Upper lobe of left lung (tissue), 6 donors: ENCODE data around the gene ATP6AP2. TPM values are rescaled to one million over a fixed set of nuclear protein-coding genes. Genes with fewer than 3 reads are reported as not detected.

Experiments
- ATAC-seq, 2 donors: fragments of 200-7000 bp; cut with Tn5 transposase; one replicate each; pipeline ENCODE4 v1.9.1; 2022; ENCODE audit warnings: mild to moderate bottlenecking in 2 of 2, moderate library complexity in 2 of 2; ENCODE audit not compliant: low FRiP score in 2 of 2
- DNase-seq, 2 donors: peaks; one replicate each; pipeline ENCODE4 v3.0.0-alpha.2; 2019 to 2020
- H3K27ac ChIP-seq, 4 donors: fragments of 200-600 bp; sonication (generic); one replicate each; pipeline ENCODE4 v1.5.1; 2016 to 2019
- H3K27me3 ChIP-seq, 4 donors: fragments of 200-600 bp; sonication (generic); one replicate each; pipeline ENCODE4 v1.5.1; 2017 to 2019
- H3K36me3 ChIP-seq, 4 donors: fragments of 200-600 bp; sonication (generic); one replicate each; pipeline ENCODE4 v1.5.1; 2016 to 2019
- H3K4me1 ChIP-seq, 4 donors: fragments of 200-600 bp; sonication (generic); one replicate each; pipeline ENCODE4 v1.5.1; 2018 to 2019
- H3K4me3 ChIP-seq, 4 donors: fragments of 200-600 bp; sonication (generic); one replicate each; pipeline ENCODE4 v1.5.1; 2017 to 2019; ENCODE audit warnings: mild to moderate bottlenecking in 2 of 4, moderate library complexity in 1 of 4
- H3K9me3 ChIP-seq, 4 donors: fragments of 200-600 bp; sonication (generic); one replicate each; pipeline ENCODE4 v1.5.1; 2018 to 2019
- EP300 ChIP-seq, 4 donors: sonication (generic); formaldehyde crosslinking; IDR thresholded peaks; one replicate each; pipeline ENCODE4 v1.5.1; 2017; ENCODE audit warnings: antibody characterized with exemption in 4 of 4, control low read depth in 2 of 4
- POLR2A ChIP-seq, 4 donors: fragments of 450-650 bp; IDR thresholded peaks; one replicate each; pipeline ENCODE4 v1.5.1; 2016 to 2017; ENCODE audit warnings: antibody characterized with exemption in 4 of 4, mild to moderate bottlenecking in 2 of 4
- POLR2AphosphoS5 ChIP-seq, 2 donors: sonication (generic); formaldehyde crosslinking; IDR thresholded peaks; one replicate each; pipeline ENCODE4 v1.5.1; 2017; ENCODE audit warnings: antibody characterized with exemption in 2 of 2
- WGBS, 2 donors: methylation state at CpG; one replicate each; pipeline ENCODE4 v1.1.5; 2017 to 2018; 5-methylcytosine and 5-hydroxymethylcytosine counted together
- total RNA-seq, 6 donors: library from RNA; depleted of rRNA in 4 of 6; stranded (reverse); fragments of >200 nt in 4 of 6; gene quantifications; one replicate each; pipeline versions ENCODE4 v1.1.0 to v1.2.1, GENCODE V29; 2016 to 2021
- TF ChIP-seq, protein P1 (sequence below), 6 experiments: fragments of 450-650 bp in 4 of 6; fragments of 200-600 bp in 2 of 6; sonication (generic) in 2 of 6; IDR thresholded peaks; one replicate each; pipeline ENCODE4 v1.5.1; 2016 to 2019; ENCODE audit warnings: antibody characterized with exemption in 6 of 6
- donor health status: DM: no; HTN: no; CAD: no; lungs with moderate emphysema.
- donor health status: DM: no; HTN: yes; CAD: no; lungs with severe emphysema.

The ATP6AP2 gene
- total RNA-seq, 6 donors from 2014 or later, result 35.6 to 132 (median 98.4) TPM

GRCh38 chrX:40539214-40540142, 41.3 kb upstream of the ATP6AP2 start:
- 40 to 45% methylated on average over 9 to 20 of the region's 20 CpGs for WGBS, 2 donors
- TF ChIP-seq, protein P1, sequence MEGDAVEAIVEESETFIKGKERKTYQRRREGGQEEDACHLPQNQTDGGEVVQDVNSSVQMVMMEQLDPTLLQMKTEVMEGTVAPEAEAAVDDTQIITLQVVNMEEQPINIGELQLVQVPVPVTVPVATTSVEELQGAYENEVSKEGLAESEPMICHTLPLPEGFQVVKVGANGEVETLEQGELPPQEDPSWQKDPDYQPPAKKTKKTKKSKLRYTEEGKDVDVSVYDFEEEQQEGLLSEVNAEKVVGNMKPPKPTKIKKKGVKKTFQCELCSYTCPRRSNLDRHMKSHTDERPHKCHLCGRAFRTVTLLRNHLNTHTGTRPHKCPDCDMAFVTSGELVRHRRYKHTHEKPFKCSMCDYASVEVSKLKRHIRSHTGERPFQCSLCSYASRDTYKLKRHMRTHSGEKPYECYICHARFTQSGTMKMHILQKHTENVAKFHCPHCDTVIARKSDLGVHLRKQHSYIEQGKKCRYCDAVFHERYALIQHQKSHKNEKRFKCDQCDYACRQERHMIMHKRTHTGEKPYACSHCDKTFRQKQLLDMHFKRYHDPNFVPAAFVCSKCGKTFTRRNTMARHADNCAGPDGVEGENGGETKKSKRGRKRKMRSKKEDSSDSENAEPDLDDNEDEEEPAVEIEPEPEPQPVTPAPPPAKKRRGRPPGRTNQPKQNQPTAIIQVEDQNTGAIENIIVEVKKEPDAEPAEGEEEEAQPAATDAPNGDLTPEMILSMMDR (IDR thresholded peaks at IDR 0.05), result peak in 1 of 6 experiments; percentile 17
- TF ChIP-seq POLR2AphosphoS5 (IDR thresholded peaks at IDR 0.05) (no peak), EP300 (IDR thresholded peaks at IDR 0.05) (no peak), POLR2A (IDR thresholded peaks at IDR 0.05) (peak in 1 of 4 donors; percentile 10)
- peak overlapping the region in 1 of 4 donors; percentile 30 for H3K27ac ChIP-seq

GRCh38 chrX:40542208-40542607, 38.6 kb upstream of the ATP6AP2 start:
- Histone ChIP-seq H3K27me3 (no peaks in the 10 kb centered on the region), H3K4me1 (peaks cover 2 to 16% (median 6%) of the 10 kb centered on the region in 4 donors), H3K4me3 (no peak overlapping the region), H3K9me3 (no peaks in the 10 kb centered on the region), H3K36me3 (no peaks in the 10 kb centered on the region), H3K27ac (no peak overlapping the region)
- no peak for TF ChIP-seq EP300 (IDR thresholded peaks at IDR 0.05)
- TF ChIP-seq POLR2A (IDR thresholded peaks at IDR 0.05), result no peak
- no peak for TF ChIP-seq POLR2AphosphoS5 (IDR thresholded peaks at IDR 0.05)
- TF ChIP-seq, protein P1 (IDR thresholded peaks at IDR 0.05), result no peak
- ATAC-seq, result no peak
- WGBS, 2 donors, result 71 to 83% methylated on average over 1 to 10 of the region's 10 CpGs
- no peak for DNase-seq

More at GRCh38 chrX:40539214-40540142, 41.3 kb upstream of the ATP6AP2 start:
- no peaks in the 10 kb centered on the region for H3K36me3 ChIP-seq
- ATAC-seq (peak; percentile 83 to 87), DNase-seq (peak in 1 of 2 donors; percentile 79)
- peaks cover 2 to 15% (median 6%) of the 10 kb centered on the region in 4 donors for H3K4me1 ChIP-seq
- no peaks in the 10 kb centered on the region for H3K27me3 ChIP-seq
- no peaks in the 10 kb centered on the region for H3K9me3 ChIP-seq
- H3K4me3 ChIP-seq, result peak overlapping the region in 1 of 4 donors; percentile 1

- H3K4me3 ChIP-seq, result no peak overlapping the region
- no peaks in the 10 kb centered on the region for H3K27me3 ChIP-seq
- H3K36me3 ChIP-seq, result no peaks in the 10 kb centered on the region
- H3K4me1 ChIP-seq, result peaks cover 2 to 16% (median 6%) of the 10 kb centered on the region in 4 donors
- WGBS, 2 donors, result 73 to 83% methylated on average over 4 of the region's 4 CpGs
- ATAC-seq (no peak), DNase-seq (no peak)
- H3K27ac ChIP-seq, result no peak overlapping the region
- no peak for TF ChIP-seq POLR2AphosphoS5 (IDR thresholded peaks at IDR 0.05)
- no peak for TF ChIP-seq EP300 (IDR thresholded peaks at IDR 0.05)
- TF ChIP-seq POLR2A (IDR thresholded peaks at IDR 0.05), result no peak
- TF ChIP-seq, protein P1 (IDR thresholded peaks at IDR 0.05), result no peak
- H3K9me3 ChIP-seq, result no peaks in the 10 kb centered on the region
Observed at GRCh38 chrX:40542972-40543371, 37.8 kb upstream of the ATP6AP2 start.

- peaks cover 2 to 16% (median 6%) of the 10 kb centered on the region in 4 donors for H3K4me1 ChIP-seq
- TF ChIP-seq POLR2A (IDR thresholded peaks at IDR 0.05), result no peak
- TF ChIP-seq, protein P1 (IDR thresholded peaks at IDR 0.05), result peak; percentile 50 to 94 (median 72)
- no peaks in the 10 kb centered on the region for H3K9me3 ChIP-seq
- H3K27me3 ChIP-seq, result no peaks in the 10 kb centered on the region
- ATAC-seq, result peak in 1 of 2 donors; percentile 80
- no peaks in the 10 kb centered on the region for H3K36me3 ChIP-seq
- H3K27ac ChIP-seq, result peak overlapping the region in 1 of 4 donors; percentile 21
- DNase-seq, result no peak
- no peak overlapping the region for H3K4me3 ChIP-seq
- WGBS, 2 donors, result 3 to 7% methylated on average over 7 to 8 of the region's 8 CpGs
Observed at GRCh38 chrX:40543661-40544328, 37.0 kb upstream of the ATP6AP2 start.
